Panc1 (cell line): ENCODE data around the gene PPP2R3A. TPM values are rescaled to one million over a fixed set of nuclear protein-coding genes. Genes with fewer than 3 reads are reported as not detected.

Experiments
- ATAC-seq: fragments of 200-7000 bp; cut with Tn5 transposase; 2 replicates; pipeline ENCODE4 v1.9.1; 2020; ENCODE audit warnings: mild to moderate bottlenecking, moderate library complexity
- BruUV-seq: library from RNA; stranded (reverse); fragments of 400-500 nt; replicated peaks from 2 replicates; lab custom pipeline; 2021; lab: Mats Ljungman, UMichigan
- CTCF ChIA-PET: fragments of 300-600 bp; sonication (Branson Sonifier 250); formaldehyde crosslinking; loops from one replicate; lab custom pipeline; 2022; ENCODE audit warnings: antibody characterized with exemption; lab: Charles Lee
- POLR2A ChIA-PET: fragments of 300-600 bp; sonication (Branson Sonifier 250); formaldehyde crosslinking; loops from one replicate; lab custom pipeline; 2022; ENCODE audit warnings: antibody characterized with exemption; lab: Charles Lee
- DNase-seq: peaks from one replicate; pipeline ENCODE4 v3.0.0-alpha.2; 2010; ENCODE audit warnings: low read depth, low spot score
- H3K27ac ChIP-seq: 2 replicates; pipeline ENCODE4 v1.5.1; 2011; ENCODE audit warnings: mild to moderate bottlenecking, low read length, inconsistent platforms
- H3K27me3 ChIP-seq: fragments of 200-500 bp; sonication (Bioruptor generic); 2 replicates; pipeline ENCODE4 v1.6.0; 2014; ENCODE audit warnings: low read length, inconsistent platforms; ENCODE audit not compliant: control insufficient read depth, insufficient read depth
- H3K36me3 ChIP-seq: fragments of 200-500 bp; sonication (Bioruptor generic); 2 replicates; pipeline ENCODE4 v1.5.1; 2014; ENCODE audit warnings: inconsistent platforms, mild to moderate bottlenecking, low read length, moderate library complexity; ENCODE audit not compliant: control insufficient read depth, insufficient read depth
- H3K4me1 ChIP-seq: 2 replicates; pipeline ENCODE4 v1.5.1; 2011; ENCODE audit warnings: inconsistent platforms, mild to moderate bottlenecking, low read length, moderate library complexity; ENCODE audit not compliant: control insufficient read depth, insufficient read depth
- H3K4me3 ChIP-seq, 2 experiments: 2 replicates each; pipeline ENCODE4 v1.5.1; 2011 to 2012; ENCODE audit warnings: low read depth in 2 of 2, low read length in 2 of 2, mild to moderate bottlenecking in 2 of 2, inconsistent platforms in 1 of 2, moderate library complexity in 1 of 2
- H3K9me3 ChIP-seq: fragments of 200-500 bp; sonication (Bioruptor generic); 2 replicates; pipeline ENCODE4 v1.5.1; 2014; ENCODE audit warnings: low read depth, mild to moderate bottlenecking, inconsistent platforms, low read length, moderate library complexity; ENCODE audit not compliant: control insufficient read depth, insufficient read depth
- POLR2AphosphoS5 ChIP-seq: IDR thresholded peaks from 2 replicates; pipeline ENCODE4 v1.6.1; 2012; ENCODE audit warnings: mild to moderate bottlenecking, low read depth, low read length, moderate library complexity
- SIN3A ChIP-seq: IDR thresholded peaks from 2 replicates; pipeline ENCODE4 v1.6.1; 2012; ENCODE audit warnings: low read depth, mild to moderate bottlenecking, low read length, moderate library complexity, borderline replicate concordance; ENCODE audit not compliant: insufficient read depth
- TCF7L2 ChIP-seq: IDR thresholded peaks from 2 replicates; pipeline ENCODE4 v1.6.1; 2011; ENCODE audit warnings: mild to moderate bottlenecking, low read depth, low read length, inconsistent platforms
- in situ Hi-C: cut with HindIII; loops from 2 replicates; pipeline ENCODE4 v1.10.0; 2016; ENCODE audit warnings: low sequenced_read_pairs, low pct_unique_long_range_greater_than_20kb
- intact Hi-C: fragments of 100-400 bp; cut with micrococcal nuclease; formaldehyde crosslinking; loops from one replicate; pipeline ENCODE4 v1.10.0; 2022; ENCODE audit not compliant: unreplicated experiment
- total RNA-seq: library from RNA; stranded (reverse); gene quantifications from one replicate; pipeline ENCODE4 v1.2.1, GENCODE V29; 2021; ENCODE audit not compliant: unreplicated experiment
- TF ChIP-seq, protein P1 (sequence below), 2 experiments: IDR thresholded peaks; 2 replicates each; pipeline ENCODE4 v1.6.1; 2011 to 2012; ENCODE audit warnings: low read depth in 2 of 2, control low read depth in 1 of 2, low read length in 1 of 2, mild to moderate bottlenecking in 1 of 2, moderate library complexity in 1 of 2; ENCODE audit not compliant: insufficient read depth in 1 of 2
- TF ChIP-seq, protein P2 (sequence below): fragments of 450-650 bp; IDR thresholded peaks from 2 replicates; pipeline ENCODE4 v1.5.1; 2017; ENCODE audit warnings: mild to moderate bottlenecking

The PPP2R3A gene
- total RNA-seq, 1 experiment from 2014 or later, result 8.1 TPM

DNA sequence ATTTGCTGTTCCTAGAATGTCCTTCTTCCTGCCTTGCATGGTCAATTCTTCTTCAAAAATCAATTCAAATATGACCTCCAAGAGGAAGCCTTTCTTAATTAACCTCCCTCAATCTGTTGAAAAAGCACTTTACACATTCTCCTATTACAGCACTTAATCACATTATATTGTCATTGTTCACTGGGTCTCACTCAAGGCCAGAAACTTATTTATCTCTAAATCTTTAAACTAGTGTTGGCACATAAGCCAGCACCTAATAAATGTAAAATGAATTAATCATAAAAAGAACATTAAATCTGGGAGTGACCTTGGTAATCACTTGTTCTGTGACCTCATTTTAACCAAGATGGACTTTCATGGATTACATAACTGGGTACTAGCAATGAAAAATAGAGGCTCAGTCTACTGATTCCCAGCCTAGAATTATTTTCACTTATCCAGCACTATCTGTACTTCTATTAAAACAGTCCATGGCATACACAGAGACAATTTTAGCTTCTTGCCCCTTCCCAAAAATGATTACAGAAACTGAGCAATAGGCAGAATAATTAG is 208.5 kb downstream of the PPP2R3A start:
- ChIA-PET CTCF (no interaction called here), POLR2A (no interaction called here)
- in situ Hi-C loops, result loop anchor here (5.0 kb wide), 1 partner anchor 33 kb away; no protein-coding TSS in a partner anchor
- no peak overlapping the region for H3K27ac ChIP-seq
- no peak for ATAC-seq
- H3K27me3 ChIP-seq, result no peaks in the 10 kb centered on the region
- no peak overlapping the region for H3K4me3 ChIP-seq
- H3K36me3 ChIP-seq, result no peaks in the 10 kb centered on the region
- intact Hi-C loops, result no loop called here
- H3K4me1 ChIP-seq, result peaks cover 12% of the 10 kb centered on the region; the same call in 1 of the 2 replicates
- no TSS peak for BruUV-seq
- no peak for DNase-seq
- H3K9me3 ChIP-seq, result no peaks in the 10 kb centered on the region
- TF ChIP-seq POLR2AphosphoS5, result no peak
- TF ChIP-seq, protein P1, sequence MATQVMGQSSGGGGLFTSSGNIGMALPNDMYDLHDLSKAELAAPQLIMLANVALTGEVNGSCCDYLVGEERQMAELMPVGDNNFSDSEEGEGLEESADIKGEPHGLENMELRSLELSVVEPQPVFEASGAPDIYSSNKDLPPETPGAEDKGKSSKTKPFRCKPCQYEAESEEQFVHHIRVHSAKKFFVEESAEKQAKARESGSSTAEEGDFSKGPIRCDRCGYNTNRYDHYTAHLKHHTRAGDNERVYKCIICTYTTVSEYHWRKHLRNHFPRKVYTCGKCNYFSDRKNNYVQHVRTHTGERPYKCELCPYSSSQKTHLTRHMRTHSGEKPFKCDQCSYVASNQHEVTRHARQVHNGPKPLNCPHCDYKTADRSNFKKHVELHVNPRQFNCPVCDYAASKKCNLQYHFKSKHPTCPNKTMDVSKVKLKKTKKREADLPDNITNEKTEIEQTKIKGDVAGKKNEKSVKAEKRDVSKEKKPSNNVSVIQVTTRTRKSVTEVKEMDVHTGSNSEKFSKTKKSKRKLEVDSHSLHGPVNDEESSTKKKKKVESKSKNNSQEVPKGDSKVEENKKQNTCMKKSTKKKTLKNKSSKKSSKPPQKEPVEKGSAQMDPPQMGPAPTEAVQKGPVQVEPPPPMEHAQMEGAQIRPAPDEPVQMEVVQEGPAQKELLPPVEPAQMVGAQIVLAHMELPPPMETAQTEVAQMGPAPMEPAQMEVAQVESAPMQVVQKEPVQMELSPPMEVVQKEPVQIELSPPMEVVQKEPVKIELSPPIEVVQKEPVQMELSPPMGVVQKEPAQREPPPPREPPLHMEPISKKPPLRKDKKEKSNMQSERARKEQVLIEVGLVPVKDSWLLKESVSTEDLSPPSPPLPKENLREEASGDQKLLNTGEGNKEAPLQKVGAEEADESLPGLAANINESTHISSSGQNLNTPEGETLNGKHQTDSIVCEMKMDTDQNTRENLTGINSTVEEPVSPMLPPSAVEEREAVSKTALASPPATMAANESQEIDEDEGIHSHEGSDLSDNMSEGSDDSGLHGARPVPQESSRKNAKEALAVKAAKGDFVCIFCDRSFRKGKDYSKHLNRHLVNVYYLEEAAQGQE (IDR thresholded peaks at IDR 0.05; ENCODE audit: insufficient read depth in 1 of 2, low read depth in 2 of 2, low read length in 1 of 2), result no peak
- TF ChIP-seq TCF7L2, result no peak
- no peak for TF ChIP-seq SIN3A
- TF ChIP-seq, protein P2, sequence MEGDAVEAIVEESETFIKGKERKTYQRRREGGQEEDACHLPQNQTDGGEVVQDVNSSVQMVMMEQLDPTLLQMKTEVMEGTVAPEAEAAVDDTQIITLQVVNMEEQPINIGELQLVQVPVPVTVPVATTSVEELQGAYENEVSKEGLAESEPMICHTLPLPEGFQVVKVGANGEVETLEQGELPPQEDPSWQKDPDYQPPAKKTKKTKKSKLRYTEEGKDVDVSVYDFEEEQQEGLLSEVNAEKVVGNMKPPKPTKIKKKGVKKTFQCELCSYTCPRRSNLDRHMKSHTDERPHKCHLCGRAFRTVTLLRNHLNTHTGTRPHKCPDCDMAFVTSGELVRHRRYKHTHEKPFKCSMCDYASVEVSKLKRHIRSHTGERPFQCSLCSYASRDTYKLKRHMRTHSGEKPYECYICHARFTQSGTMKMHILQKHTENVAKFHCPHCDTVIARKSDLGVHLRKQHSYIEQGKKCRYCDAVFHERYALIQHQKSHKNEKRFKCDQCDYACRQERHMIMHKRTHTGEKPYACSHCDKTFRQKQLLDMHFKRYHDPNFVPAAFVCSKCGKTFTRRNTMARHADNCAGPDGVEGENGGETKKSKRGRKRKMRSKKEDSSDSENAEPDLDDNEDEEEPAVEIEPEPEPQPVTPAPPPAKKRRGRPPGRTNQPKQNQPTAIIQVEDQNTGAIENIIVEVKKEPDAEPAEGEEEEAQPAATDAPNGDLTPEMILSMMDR, result no peak

DNA sequence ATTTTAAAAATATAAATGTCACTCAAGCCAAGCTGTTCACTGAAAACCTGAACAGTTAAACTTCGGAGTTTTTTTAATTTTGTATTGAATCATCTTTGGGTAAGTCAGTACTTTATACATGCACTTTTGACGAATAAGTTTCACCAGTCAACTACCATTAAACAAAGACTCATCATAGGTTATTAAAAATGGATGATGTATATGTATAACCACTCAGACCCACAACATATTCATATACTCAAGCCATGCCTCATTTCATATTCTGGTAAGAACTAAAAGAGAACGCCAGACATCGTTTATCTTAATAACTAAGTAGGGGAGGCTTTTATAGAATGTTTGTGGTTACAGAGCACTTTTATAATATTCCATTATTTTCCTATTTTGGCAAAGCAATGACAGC is 212.3 kb downstream of the PPP2R3A start:
- TF ChIP-seq, protein P2, result no peak
- TF ChIP-seq TCF7L2 (no peak), POLR2AphosphoS5 (no peak), SIN3A (no peak)
- TF ChIP-seq, protein P1 (IDR thresholded peaks at IDR 0.05; ENCODE audit: insufficient read depth in 1 of 2, low read depth in 2 of 2, low read length in 1 of 2), result no peak
- Histone ChIP-seq H3K4me1 (peaks cover 25% of the 10 kb centered on the region), H3K27me3 (no peaks in the 10 kb centered on the region), H3K36me3 (no peaks in the 10 kb centered on the region), H3K27ac (no peak overlapping the region), H3K9me3 (no peaks in the 10 kb centered on the region), H3K4me3 (no peak overlapping the region)
- in situ Hi-C loops (no loop called here), intact Hi-C loops (no loop called here)
- POLR2A ChIA-PET, result interaction anchor here (0.7 kb wide), 1 partner anchor 53 kb away, joined by 3 read pairs; no protein-coding TSS in a partner anchor
- CTCF ChIA-PET, result no interaction called here
- ATAC-seq (no peak), DNase-seq (no peak)
- BruUV-seq, result no TSS peak
